Activated T-helper 1 cell treated with Interleukin-2 at 50 U/mL for 16 hours (primary cell): Measurements from ENCODE around the gene KCNQ5.

ENCODE experiments used
- DNase-seq: peaks from one replicate; pipeline ENCODE4 v3.0.0-alpha.2; 2020; ENCODE audit warnings: low read depth

Gene KCNQ5

DNA sequence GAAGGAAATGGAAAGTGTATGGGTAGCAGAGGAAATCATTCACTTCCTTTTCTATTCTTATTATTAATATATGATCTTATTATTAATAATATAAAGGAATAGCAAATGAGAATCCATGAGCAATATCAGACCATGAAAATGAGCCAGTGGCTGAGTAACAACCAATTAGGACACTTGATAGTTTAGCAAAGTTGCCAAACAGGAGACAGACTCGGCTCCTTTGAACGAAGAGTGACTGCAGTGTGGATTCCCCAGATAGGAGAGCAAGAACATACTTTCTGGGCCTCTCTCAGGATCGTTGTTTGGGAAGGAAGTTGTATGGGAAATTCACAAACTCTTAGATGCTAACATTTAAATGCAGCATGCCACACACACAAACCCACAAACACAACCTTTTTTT, 381.4 kb downstream of the KCNQ5 start:
- DNase-seq: no peak

DNA sequence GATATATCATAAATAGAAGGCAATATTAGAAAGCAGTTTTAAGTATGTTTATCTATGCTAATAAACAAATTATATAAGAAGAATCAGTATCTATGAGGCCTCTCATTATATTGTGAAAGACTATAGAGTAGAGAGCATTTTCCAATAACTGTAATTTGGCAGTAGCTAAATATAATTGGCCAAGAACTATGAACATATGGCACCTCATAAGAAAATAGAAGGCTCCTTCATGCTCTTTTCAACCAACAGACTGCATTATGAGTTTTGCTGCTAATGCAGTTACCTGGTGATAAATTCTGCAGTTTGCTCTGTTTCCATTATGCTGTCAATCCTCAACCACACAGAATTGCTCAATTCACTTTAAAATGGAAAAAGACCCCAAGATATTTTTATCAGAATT, 382.4 kb downstream of the KCNQ5 start:
- no peak for DNase-seq

DNA sequence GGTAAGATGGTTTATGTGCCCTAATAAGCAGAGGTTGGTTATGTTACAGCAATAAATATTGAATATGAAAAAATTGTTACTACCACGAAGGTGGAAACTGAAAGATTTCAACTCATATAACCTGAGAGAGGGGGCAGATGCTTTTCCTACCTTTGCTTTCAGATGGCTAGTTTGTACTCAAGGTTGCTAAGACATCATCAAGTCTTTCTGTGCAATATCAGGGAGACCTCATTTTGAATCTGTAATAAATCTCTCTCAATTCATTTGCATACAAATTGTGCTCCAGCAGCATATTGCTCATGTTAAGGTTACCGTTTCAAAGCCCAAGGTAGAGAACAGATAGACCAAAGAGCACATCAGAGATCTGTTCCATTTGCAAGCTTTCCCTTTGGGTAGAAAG, 383.0 kb downstream of the KCNQ5 start:
- no peak for DNase-seq

GRCh38 chr6:73006146-73006545, 384.3 kb downstream of the KCNQ5 start:
- no peak for DNase-seq

GRCh38 chr6:73011945-73012344, 390.1 kb downstream of the KCNQ5 start:
- DNase-seq: no peak

GRCh38 chr6:73017476-73017875, 395.6 kb downstream of the KCNQ5 start:
- no peak for DNase-seq

DNA sequence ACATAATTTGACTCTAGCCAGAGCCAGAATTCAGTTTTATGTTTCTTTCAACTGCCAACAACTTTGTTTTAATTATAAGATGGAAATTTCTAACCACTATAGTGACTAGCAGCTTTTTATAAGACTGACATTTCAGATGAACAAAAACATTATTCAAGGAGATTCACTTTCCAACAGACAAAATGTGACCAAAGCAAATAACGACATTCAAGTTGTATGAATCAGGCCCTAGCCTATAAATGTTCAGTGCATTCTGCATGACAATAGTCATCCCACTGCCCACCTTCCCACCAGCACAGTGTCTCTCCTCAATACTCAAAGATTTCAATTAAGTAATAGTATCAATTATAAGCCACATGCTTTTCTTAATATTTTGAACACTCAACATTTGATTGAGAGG, 402.7 kb downstream of the KCNQ5 start:
- no peak for DNase-seq

DNA sequence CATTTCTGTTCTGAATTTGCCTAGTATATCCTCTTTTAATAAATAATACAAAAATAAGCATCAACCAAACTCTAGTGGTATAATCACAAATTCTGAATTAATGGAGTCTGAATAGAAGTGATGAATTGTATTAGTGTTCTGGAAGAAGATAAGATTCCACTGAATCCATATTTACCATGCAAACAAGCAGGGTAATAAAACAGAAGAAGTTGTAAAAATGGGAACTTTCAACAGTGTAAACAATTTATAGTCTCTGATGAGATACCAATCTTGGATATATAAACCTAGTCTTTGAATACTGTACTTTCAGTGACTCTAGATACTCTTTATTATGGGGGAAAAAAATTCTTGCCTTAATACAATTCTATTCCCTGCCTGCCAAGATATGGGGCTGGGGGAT, 405.8 kb downstream of the KCNQ5 start:
- no peak for DNase-seq

DNA sequence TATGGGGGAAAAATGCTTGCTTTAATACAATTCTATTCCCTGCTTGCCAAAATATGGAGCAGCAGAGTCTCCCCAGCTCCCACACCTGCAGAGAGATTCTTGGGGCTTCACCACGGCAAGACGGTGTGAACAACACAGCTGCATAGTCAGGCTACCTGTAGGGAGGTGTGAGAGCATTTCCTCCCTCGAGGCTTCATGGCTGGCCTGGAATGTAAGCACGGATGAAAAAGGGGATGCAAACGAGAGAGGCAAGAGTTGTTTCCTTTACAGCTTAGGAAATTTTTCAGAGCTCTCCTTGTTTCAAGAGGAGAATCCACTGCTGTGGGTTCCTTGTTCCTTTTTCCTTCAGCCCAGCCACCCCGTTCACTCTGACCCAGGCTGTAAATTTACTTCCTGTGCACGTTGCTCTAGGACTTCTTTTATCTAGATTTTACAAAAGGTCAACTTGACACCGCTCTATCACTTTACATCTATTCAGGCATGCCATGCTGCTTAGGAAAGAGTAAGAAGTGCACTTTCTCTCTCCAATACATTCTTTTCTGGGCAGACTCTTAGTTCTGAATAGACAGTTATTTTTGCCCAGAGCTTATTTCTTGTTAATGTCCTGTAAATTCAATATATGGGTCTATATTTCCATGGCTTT, 406.4 kb downstream of the KCNQ5 start:
- DNase-seq: no peak

DNA sequence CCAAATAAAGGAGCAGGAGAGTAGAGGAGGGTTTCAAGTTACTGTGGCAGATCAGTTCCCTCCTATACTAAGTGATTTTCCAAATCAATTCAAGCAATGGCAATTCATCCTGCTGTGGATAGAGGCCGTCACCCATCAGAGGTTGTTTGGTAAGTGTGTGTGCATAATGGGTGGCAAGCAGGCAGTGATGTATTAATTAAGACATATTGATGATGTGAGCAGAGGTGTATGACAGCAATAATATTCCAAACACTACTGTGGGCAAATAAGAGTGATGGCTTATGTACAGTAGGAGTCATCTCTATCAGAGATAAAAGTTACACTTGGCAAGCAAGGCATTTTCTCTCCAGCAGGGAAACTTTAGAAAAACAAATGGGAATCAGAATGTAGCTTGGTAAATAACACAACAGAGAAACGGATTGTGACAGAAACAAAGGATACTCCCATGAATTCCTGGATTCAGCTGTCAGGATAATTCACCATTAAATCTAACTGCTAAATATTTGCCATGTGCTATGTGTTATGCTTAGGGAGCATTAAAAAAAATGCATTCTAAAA, 407.1 kb downstream of the KCNQ5 start:
- no peak for DNase-seq

GRCh38 chr6:73030257-73030656, 408.4 kb downstream of the KCNQ5 start:
- DNase-seq: no peak

DNA sequence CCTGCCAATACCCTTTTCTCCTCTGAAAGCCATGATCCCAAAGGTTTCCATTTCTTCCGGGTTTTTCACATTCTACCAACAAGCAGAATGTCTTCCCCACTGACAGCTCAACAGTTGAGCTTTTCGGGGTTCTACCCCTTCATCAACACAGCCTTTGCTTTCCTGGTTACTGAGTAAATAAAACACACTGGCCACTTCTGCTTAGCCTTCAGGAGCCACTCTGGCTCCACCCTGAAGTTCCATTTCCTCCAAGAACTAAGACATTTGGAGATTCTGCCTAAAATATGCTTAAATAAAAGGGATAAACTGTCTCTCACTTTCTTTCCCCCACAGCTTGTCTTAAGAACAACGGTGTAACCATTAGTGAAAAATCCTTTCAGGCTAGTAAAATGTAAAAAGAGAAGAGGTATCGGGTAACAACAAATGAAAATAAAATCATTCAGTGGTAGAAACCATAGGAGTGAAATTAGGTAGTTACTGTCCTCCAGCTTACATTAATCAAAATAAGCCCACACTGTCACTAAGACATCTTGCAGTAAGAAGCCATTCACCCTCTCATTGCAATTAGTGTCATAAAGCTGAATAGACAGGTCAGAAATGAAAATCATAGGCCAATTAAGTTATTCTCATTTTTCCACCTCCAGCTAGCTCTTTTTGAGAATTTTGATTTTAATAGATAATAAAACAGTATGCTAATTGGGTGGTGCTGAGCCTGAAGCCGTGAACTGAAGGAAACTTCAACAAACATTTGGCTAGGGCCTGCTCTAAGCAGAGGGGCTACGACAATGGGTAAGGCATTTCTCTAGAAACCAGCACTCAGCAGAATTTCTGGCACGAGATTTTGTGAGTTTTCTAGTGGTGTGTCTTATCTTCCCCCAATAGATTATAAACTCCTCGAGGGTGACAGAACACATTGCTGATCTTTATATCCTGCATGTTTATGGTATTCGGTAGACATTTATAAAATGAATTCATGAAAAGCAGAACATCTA, 409.2 kb downstream of the KCNQ5 start:
- no peak for DNase-seq

DNA sequence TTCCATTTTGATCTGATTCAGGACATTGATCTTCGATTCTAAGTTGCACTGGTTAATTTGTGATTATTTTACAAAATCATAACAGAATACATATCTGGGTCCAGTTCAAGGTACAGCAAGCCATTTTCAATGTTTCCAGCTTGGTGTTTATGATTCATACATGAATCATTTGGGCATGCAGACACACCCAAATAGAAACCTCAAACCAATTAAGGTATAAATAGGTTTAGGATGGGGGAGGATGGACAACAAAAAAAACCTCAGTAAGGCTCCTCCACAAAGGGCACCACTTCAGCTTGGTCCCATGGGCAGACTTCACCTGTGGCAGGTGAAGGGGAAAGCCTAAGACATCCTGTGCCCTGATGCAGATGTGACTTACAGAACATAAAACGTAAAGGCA, 410.7 kb downstream of the KCNQ5 start:
- DNase-seq: no peak

GRCh38 chr6:73036689-73037088, 414.8 kb downstream of the KCNQ5 start:
- no peak for DNase-seq

- no peak for DNase-seq
Measured at GRCh38 chr6:73041051-73041450, 419.2 kb downstream of the KCNQ5 start.

- no peak for DNase-seq
Measured at GRCh38 chr6:73042892-73043291, 421.0 kb downstream of the KCNQ5 start.

DNA sequence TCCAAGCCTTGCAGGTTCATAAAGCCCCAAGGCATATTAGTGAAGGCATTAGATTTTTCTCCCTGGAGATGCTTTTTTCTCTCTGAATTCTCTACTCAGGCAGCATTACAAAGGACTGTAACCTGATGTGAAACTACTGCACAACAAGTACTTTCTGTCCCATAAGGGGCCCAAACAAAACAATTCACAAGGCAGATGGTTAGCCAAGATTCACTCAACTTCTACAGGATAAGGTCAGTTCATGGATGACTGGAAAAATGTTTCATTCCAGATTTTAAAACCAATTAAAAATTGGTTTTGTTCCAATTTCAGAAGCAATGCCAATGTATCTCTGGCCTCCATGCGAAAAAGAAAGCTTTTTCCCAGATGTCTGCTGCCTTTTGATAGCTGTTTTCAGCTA, 421.6 kb downstream of the KCNQ5 start:
- no peak for DNase-seq

GRCh38 chr6:73045609-73046008, 423.7 kb downstream of the KCNQ5 start:
- DNase-seq: no peak

DNA sequence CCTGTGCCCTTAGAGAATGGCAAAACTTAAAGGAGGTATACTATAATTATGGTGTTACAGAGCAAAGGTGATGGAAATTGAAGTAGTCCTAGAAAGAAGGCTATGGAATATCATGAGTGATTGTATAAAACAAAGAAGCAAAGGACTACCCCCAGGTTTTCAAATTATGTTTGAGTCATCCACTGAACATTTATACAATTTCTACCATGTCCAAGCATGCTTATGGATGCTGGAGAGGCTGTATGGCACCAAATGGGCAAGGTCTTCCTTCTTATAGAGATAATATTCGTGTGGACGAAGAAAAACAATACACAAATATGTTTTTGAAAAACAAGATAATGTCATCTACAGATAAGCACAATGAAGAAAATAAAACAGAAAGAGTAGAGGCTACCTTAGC, 425.9 kb downstream of the KCNQ5 start:
- no peak for DNase-seq

- no peak for DNase-seq
Measured at GRCh38 chr6:73049971-73050594, 428.2 kb downstream of the KCNQ5 start.

GRCh38 chr6:73050706-73051105, 428.8 kb downstream of the KCNQ5 start:
- DNase-seq: no peak

DNA sequence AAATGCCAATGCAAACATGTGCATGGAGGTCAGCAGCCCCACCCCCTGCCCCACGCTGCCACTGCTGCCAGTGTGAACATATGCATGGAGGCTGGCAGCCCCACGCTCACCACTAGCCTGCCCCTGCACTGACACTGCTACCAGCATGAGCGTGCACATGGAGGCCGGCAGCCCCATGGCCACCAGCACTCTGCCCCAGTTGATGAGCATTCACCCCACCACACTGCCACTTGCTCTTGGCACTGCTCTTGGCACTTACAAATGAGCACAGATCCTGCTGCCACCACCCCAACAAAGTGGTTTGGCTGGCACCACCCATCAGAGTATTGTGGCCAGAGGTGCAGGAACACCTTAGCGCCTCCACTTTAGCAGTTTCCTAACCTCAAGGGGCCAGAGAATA, 429.3 kb downstream of the KCNQ5 start:
- DNase-seq: no peak

- DNase-seq: no peak
Measured at GRCh38 chr6:73054958-73055357, 433.1 kb downstream of the KCNQ5 start.
